Stomach (tissue), 9 donors: ENCODE data around the gene PLEKHA5. TPM values are rescaled to one million over a fixed set of nuclear protein-coding genes. Genes with fewer than 3 reads are reported as not detected.
A peak's percentile ranks its signal among the peaks of the same experiment; 100 is the strongest.

Experiments used
- DNase-seq, 2 donors: peaks; one replicate each; pipeline versions ENCODE4 v3.0.0 to v3.0.0-alpha.2; 2013 to 2019
- H3K27ac ChIP-seq, 5 donors: fragments of 200-600 bp in 4 of 5; sonication (generic) in 4 of 5; one replicate each; pipeline ENCODE4 v1.5.1; 2013 to 2019; ENCODE audit warnings: mild to moderate bottlenecking in 1 of 5, moderate library complexity in 1 of 5
- H3K27me3 ChIP-seq, 3 donors: fragments of 200-600 bp; sonication (generic); one replicate each; pipeline ENCODE4 v1.5.1; 2017 to 2019; ENCODE audit warnings: mixed run types in 1 of 3
- H3K36me3 ChIP-seq, 4 donors: fragments of 200-600 bp; sonication (generic); 1 replicate in 3 of 4; 2 replicates in 1 of 4; pipeline ENCODE4 v1.5.1; 2016 to 2019
- H3K4me1 ChIP-seq, 4 donors: fragments of 200-600 bp; sonication (generic); one replicate each; pipeline ENCODE4 v1.5.1; 2016 to 2019
- H3K4me3 ChIP-seq, 4 donors: fragments of 200-600 bp; sonication (generic) in 3 of 4; one replicate each; pipeline ENCODE4 v1.5.1; 2016 to 2019; ENCODE audit warnings: mild to moderate bottlenecking in 1 of 4
- H3K9me3 ChIP-seq, 4 donors: fragments of 200-600 bp; sonication (generic); one replicate each; pipeline ENCODE4 v1.5.1; 2016 to 2019
- CTCF ChIP-seq, 7 experiments: fragments of 450-650 bp in 4 of 7; fragments of 200-600 bp in 3 of 7; sonication (generic) in 3 of 7; IDR thresholded peaks; one replicate each; pipeline ENCODE4 v1.5.1; 2016 to 2019; ENCODE audit warnings: antibody characterized with exemption in 7 of 7, control low read depth in 2 of 7, mild to moderate bottlenecking in 1 of 7
- EP300 ChIP-seq: sonication (generic); formaldehyde crosslinking; IDR thresholded peaks from one replicate; pipeline ENCODE4 v1.6.1; 2017; ENCODE audit warnings: antibody characterized with exemption
- POLR2A ChIP-seq, 4 donors: fragments of 450-650 bp; IDR thresholded peaks; one replicate each; pipeline ENCODE4 v1.6.1; 2016; ENCODE audit warnings: antibody characterized with exemption in 4 of 4, control low read depth in 2 of 4, mild to moderate bottlenecking in 1 of 4, moderate library complexity in 1 of 4
- POLR2AphosphoS5 ChIP-seq, 3 donors: sonication (generic); formaldehyde crosslinking; IDR thresholded peaks; one replicate each; pipeline ENCODE4 v1.6.1; 2016; ENCODE audit warnings: antibody characterized with exemption in 3 of 3
- WGBS, 5 donors: extraction: QIAGEN DNeasy Blood & Tissue Kit in 3 of 5; methylation state at CpG; one replicate each; pipeline versions ENCODE4 v1.1.5 to v1.1.7; 2013 to 2018; 5-methylcytosine and 5-hydroxymethylcytosine counted together
- intact Hi-C: fragments of 100-400 bp; cut with DNase I; formaldehyde crosslinking; loops from one replicate; pipeline ENCODE4 v1.15.1; 2023; ENCODE audit warnings: low total_unique reads
- polyA plus RNA-seq, 3 donors: library from polyadenylated mRNA; stranded (reverse); fragments of 200-250 nt; gene quantifications; one replicate each; pipeline ENCODE4 v1.2.3, GENCODE V29; 2013
- total RNA-seq, 5 donors: library from RNA; depleted of rRNA; stranded (reverse); fragments of >200 nt; gene quantifications; one replicate each; pipeline versions ENCODE4 v1.1.0 to v1.2.3, GENCODE V29; 2014 to 2016
- donor health status: healthy with polysubstance abuse.
- donor health status: Bipolar disorder and iron deficiency.
- donor health status: healthy.

The PLEKHA5 gene
- total and polyA plus RNA-seq, 8 donors, result 13.8 to 156 (median 36.6) TPM

- H3K36me3 ChIP-seq, result no peaks in the 10 kb centered on the region
- DNase-seq, result no peak
- no peaks in the 10 kb centered on the region for H3K9me3 ChIP-seq
- WGBS, 5 donors, result 83 to 100% (median 97%) methylated on average over 1 of the region's 1 CpG
- intact Hi-C loops, result no loop called here
- no peaks in the 10 kb centered on the region for H3K27me3 ChIP-seq
- TF ChIP-seq CTCF (IDR thresholded peaks at IDR 0.05), result no peak
- TF ChIP-seq EP300, result no peak
- no peak for TF ChIP-seq POLR2A (IDR thresholded peaks at IDR 0.05)
- no peak for TF ChIP-seq POLR2AphosphoS5 (IDR thresholded peaks at IDR 0.05)
- peak overlapping the region in 1 of 5 donors; percentile 38 for H3K27ac ChIP-seq
- no peak overlapping the region for H3K4me3 ChIP-seq
- peaks cover 0 to 48% (median 14%) of the 10 kb centered on the region in 4 donors for H3K4me1 ChIP-seq
These were observed 73.5 kb downstream of the PLEKHA5 start for GRCh38 chr12:19203013-19203412.

DNA sequence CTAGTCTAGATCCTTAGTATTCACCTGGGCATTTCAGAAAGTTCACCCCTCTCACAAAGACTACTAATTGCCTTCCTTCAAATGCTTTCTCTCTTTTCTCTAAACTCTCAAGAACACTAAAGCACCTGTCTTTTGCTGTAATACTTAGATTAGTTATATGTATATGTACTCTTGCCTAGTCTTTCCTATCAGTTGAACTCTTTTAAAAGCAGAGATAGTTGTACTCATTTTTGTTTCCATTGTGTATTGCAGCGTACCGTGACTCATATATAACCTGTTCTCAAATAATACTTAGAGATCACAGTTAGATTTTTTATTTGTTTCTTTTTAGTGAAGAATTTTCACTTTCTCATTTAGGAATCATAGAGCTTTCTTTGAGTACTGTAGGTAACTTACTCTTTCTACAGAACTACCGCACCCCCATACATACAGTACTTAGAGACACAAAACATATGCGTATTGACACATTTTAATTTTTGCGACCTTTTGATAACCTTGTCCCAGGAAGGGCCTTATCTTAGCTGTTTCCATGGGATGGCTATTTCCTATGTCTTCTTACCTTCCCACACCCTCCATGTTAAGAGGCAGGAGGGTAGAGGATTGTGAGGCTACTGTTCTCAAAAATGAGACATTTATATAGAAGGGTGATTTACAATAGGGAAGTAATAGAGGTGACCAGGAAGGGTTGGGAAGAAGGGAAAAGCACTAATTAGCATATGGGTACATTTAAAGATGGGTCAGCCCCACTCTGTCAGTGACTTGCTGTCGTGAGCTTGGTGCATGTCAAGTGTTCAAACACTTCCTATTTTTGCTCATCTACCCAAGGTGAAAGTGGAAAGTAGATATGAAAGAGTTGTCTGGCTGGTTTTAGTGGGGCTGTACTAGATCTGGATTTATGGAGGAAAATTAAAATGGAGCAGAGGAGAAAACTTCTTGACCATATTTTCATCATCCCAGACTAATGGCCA, 74.3 kb downstream of the PLEKHA5 start:
- Histone ChIP-seq H3K27ac (peak overlapping the region in 1 of 5 donors; percentile 38), H3K4me3 (no peak overlapping the region), H3K4me1 (peaks cover 0 to 40% (median 11%) of the 10 kb centered on the region in 4 donors), H3K27me3 (no peaks in the 10 kb centered on the region), H3K36me3 (no peaks in the 10 kb centered on the region), H3K9me3 (no peaks in the 10 kb centered on the region)
- DNase-seq, result no peak
- TF ChIP-seq POLR2A (IDR thresholded peaks at IDR 0.05) (no peak), CTCF (IDR thresholded peaks at IDR 0.05) (no peak), EP300 (no peak), POLR2AphosphoS5 (IDR thresholded peaks at IDR 0.05) (no peak)
- WGBS, 5 donors, result 42 to 65% (median 57%) methylated on average over 6 of the region's 6 CpGs
- intact Hi-C loops, result no loop called here

- H3K36me3 ChIP-seq, result peaks cover 0 to 6% (median 0%) of the 10 kb centered on the region in 4 donors
- no peak for DNase-seq
- no peak overlapping the region for H3K4me3 ChIP-seq
- intact Hi-C loops, result no loop called here
- H3K9me3 ChIP-seq, result no peaks in the 10 kb centered on the region
- WGBS, 5 donors, result 59 to 85% (median 78%) methylated on average over 4 of the region's 4 CpGs
- no peak overlapping the region for H3K27ac ChIP-seq
- TF ChIP-seq CTCF (IDR thresholded peaks at IDR 0.05) (no peak), POLR2A (IDR thresholded peaks at IDR 0.05) (no peak), EP300 (no peak), POLR2AphosphoS5 (IDR thresholded peaks at IDR 0.05) (no peak)
- no peaks in the 10 kb centered on the region for H3K27me3 ChIP-seq
- H3K4me1 ChIP-seq, result peaks cover 0 to 28% (median 6%) of the 10 kb centered on the region in 4 donors
These were observed 75.6 kb downstream of the PLEKHA5 start for GRCh38 chr12:19205120-19205519.

GRCh38 chr12:19206493-19207077, 77.1 kb downstream of the PLEKHA5 start:
- Histone ChIP-seq H3K9me3 (peaks cover 0 to 5% (median 0%) of the 10 kb centered on the region in 4 donors), H3K27me3 (no peaks in the 10 kb centered on the region), H3K27ac (no peak overlapping the region), H3K36me3 (peaks cover 0 to 6% (median 0%) of the 10 kb centered on the region in 4 donors), H3K4me3 (no peak overlapping the region), H3K4me1 (peaks cover 0 to 28% (median 6%) of the 10 kb centered on the region in 4 donors)
- no peak for DNase-seq
- WGBS, 5 donors, result 90 to 95% (median 93%) methylated on average over 4 of the region's 4 CpGs
- intact Hi-C loops, result no loop called here
- no peak for TF ChIP-seq POLR2AphosphoS5 (IDR thresholded peaks at IDR 0.05)
- no peak for TF ChIP-seq CTCF (IDR thresholded peaks at IDR 0.05)
- no peak for TF ChIP-seq POLR2A (IDR thresholded peaks at IDR 0.05)
- TF ChIP-seq EP300, result no peak
